HAP-1 (cell line): ENCODE measurements around the gene TMX3.
A peak's percentile ranks its signal among the peaks of the same experiment; 100 is the strongest.

ENCODE experiments used
- DNase-seq, 2 experiments: peaks; one replicate each; pipeline ENCODE4 v3.0.0-alpha.2; 2016 to 2020; ENCODE audit warnings: low spot score in 2 of 2
- H3K27me3 ChIP-seq: fragments of 250-450 bp; sonication (Bioruptor Pico); 2 replicates; pipeline ENCODE4 v1.5.1; 2020; ENCODE audit warnings: low read depth, mild to moderate bottlenecking, moderate library complexity
- H3K36me3 ChIP-seq: fragments of 250-450 bp; sonication (Bioruptor Pico); replicated peaks from 2 replicates; pipeline ENCODE4 v1.5.1; 2020; ENCODE audit warnings: mild to moderate bottlenecking
- H3K4me1 ChIP-seq: fragments of 250-450 bp; sonication (Bioruptor Pico); 2 replicates; pipeline ENCODE4 v1.5.1; 2020; ENCODE audit warnings: mild to moderate bottlenecking
- H3K4me3 ChIP-seq: fragments of 250-450 bp; sonication (Bioruptor Pico); 2 replicates; pipeline ENCODE4 v1.5.1; 2020; ENCODE audit warnings: mild to moderate bottlenecking, moderate library complexity
- H3K9me3 ChIP-seq: fragments of 250-450 bp; sonication (Bioruptor Pico); 2 replicates; pipeline ENCODE4 v1.5.1; 2020; ENCODE audit warnings: mild to moderate bottlenecking, moderate library complexity
- in situ Hi-C: fragments of 300-500 bp; cut with MboI; formaldehyde crosslinking; loops from 3 replicates; pipeline ENCODE4 v1.14.3; 2020; ENCODE audit warnings: low sequenced_read_pairs, inconsistent platforms, mixed read lengths

Gene TMX3

GRCh38 chr18:68714712-68715496 is at the start of gene TMX3:
Gene TMX3 (minus strand): TSS chr18:68715108. CDS start chr18:68714981, 127 bp downstream.
- peak within 1 kb of the TSS; percentile 83 for H3K4me3 ChIP-seq
- no peaks in the 10 kb centered on the region for H3K27me3 ChIP-seq
- peaks cover 4% of the 10 kb centered on the region for H3K4me1 ChIP-seq
- DNase-seq = peak; percentile 92 to 94
- peaks cover 23% of the 10 kb centered on the region for H3K36me3 ChIP-seq
- H3K9me3 ChIP-seq = no peaks in the 10 kb centered on the region
- in situ Hi-C loops = no loop called here

GRCh38 chr18:68764016-68764415 is 49.1 kb upstream of the TMX3 start:
- in situ Hi-C loops = no loop called here
- Histone ChIP-seq H3K27me3 (no peaks in the 10 kb centered on the region), H3K9me3 (no peaks in the 10 kb centered on the region), H3K4me1 (peaks cover 10% of the 10 kb centered on the region), H3K36me3 (no peaks in the 10 kb centered on the region), H3K4me3 (no peak overlapping the region)
- DNase-seq = no peak

- peak in 1 of 2 experiments; percentile 10 for DNase-seq
- no peak overlapping the region for H3K4me3 ChIP-seq
- in situ Hi-C loops = no loop called here
Measured at GRCh38 chr18:68763083-68763482, 48.2 kb upstream of the TMX3 start.

GRCh38 chr18:68759308-68759707 is 44.4 kb upstream of the TMX3 start:
- no peaks in the 10 kb centered on the region for H3K36me3 ChIP-seq
- peaks cover 10% of the 10 kb centered on the region for H3K4me1 ChIP-seq
- H3K27me3 ChIP-seq = no peaks in the 10 kb centered on the region
- DNase-seq = no peak
- in situ Hi-C loops = no loop called here
- no peaks in the 10 kb centered on the region for H3K9me3 ChIP-seq
- no peak overlapping the region for H3K4me3 ChIP-seq

More at GRCh38 chr18:68763083-68763482, 48.2 kb upstream of the TMX3 start:
- no peaks in the 10 kb centered on the region for H3K27me3 ChIP-seq
- peaks cover 10% of the 10 kb centered on the region for H3K4me1 ChIP-seq
- no peaks in the 10 kb centered on the region for H3K9me3 ChIP-seq
- H3K36me3 ChIP-seq = no peaks in the 10 kb centered on the region

GRCh38 chr18:68757126-68757525 is 42.2 kb upstream of the TMX3 start:
- H3K36me3 ChIP-seq = no peaks in the 10 kb centered on the region
- in situ Hi-C loops = no loop called here
- no peaks in the 10 kb centered on the region for H3K27me3 ChIP-seq
- H3K4me1 ChIP-seq = no peaks in the 10 kb centered on the region
- DNase-seq = no peak
- H3K9me3 ChIP-seq = no peaks in the 10 kb centered on the region
- H3K4me3 ChIP-seq = no peak overlapping the region

GRCh38 chr18:68742206-68742605 is 27.3 kb upstream of the TMX3 start:
- peaks cover 3% of the 10 kb centered on the region for H3K4me1 ChIP-seq
- no peak for DNase-seq
- no peak overlapping the region for H3K4me3 ChIP-seq
- no peaks in the 10 kb centered on the region for H3K36me3 ChIP-seq
- H3K27me3 ChIP-seq = no peaks in the 10 kb centered on the region
- in situ Hi-C loops = loop anchor here (25.0 kb wide), 1 partner anchor 1530 kb away; no protein-coding TSS in a partner anchor
- no peaks in the 10 kb centered on the region for H3K9me3 ChIP-seq

GRCh38 chr18:68740966-68741365 is 26.1 kb upstream of the TMX3 start:
- H3K4me1 ChIP-seq = peaks cover 3% of the 10 kb centered on the region
- in situ Hi-C loops = loop anchor here (25.0 kb wide), 1 partner anchor 1529 kb away; no protein-coding TSS in a partner anchor
- no peak for DNase-seq

GRCh38 chr18:68739462-68739861 is 24.6 kb upstream of the TMX3 start:
- no peak for DNase-seq
- H3K36me3 ChIP-seq = no peaks in the 10 kb centered on the region
- H3K4me1 ChIP-seq = no peaks in the 10 kb centered on the region
- H3K9me3 ChIP-seq = no peaks in the 10 kb centered on the region
- in situ Hi-C loops = loop anchor here (25.0 kb wide), 1 partner anchor 1527 kb away; no protein-coding TSS in a partner anchor
- no peaks in the 10 kb centered on the region for H3K27me3 ChIP-seq
- H3K4me3 ChIP-seq = no peak overlapping the region

More at GRCh38 chr18:68740966-68741365, 26.1 kb upstream of the TMX3 start:
- Histone ChIP-seq H3K36me3 (no peaks in the 10 kb centered on the region), H3K9me3 (no peaks in the 10 kb centered on the region), H3K27me3 (no peaks in the 10 kb centered on the region), H3K4me3 (no peak overlapping the region)

- in situ Hi-C loops = loop anchor here (25.0 kb wide), 1 partner anchor 1526 kb away; no protein-coding TSS in a partner anchor
Measured at GRCh38 chr18:68738564-68738963, 23.7 kb upstream of the TMX3 start.

GRCh38 chr18:68735483-68736343 is 20.8 kb upstream of the TMX3 start:
- H3K27me3 ChIP-seq = no peaks in the 10 kb centered on the region
- H3K4me3 ChIP-seq = no peak overlapping the region
- no peaks in the 10 kb centered on the region for H3K36me3 ChIP-seq
- no peaks in the 10 kb centered on the region for H3K9me3 ChIP-seq
- DNase-seq = peak in 1 of 2 experiments; percentile 64
- in situ Hi-C loops = loop anchor here (25.0 kb wide), 1 partner anchor 1523 kb away; no protein-coding TSS in a partner anchor
- no peaks in the 10 kb centered on the region for H3K4me1 ChIP-seq

More at GRCh38 chr18:68738564-68738963, 23.7 kb upstream of the TMX3 start:
- Histone ChIP-seq H3K27me3 (no peaks in the 10 kb centered on the region), H3K36me3 (no peaks in the 10 kb centered on the region), H3K4me3 (no peak overlapping the region), H3K9me3 (no peaks in the 10 kb centered on the region), H3K4me1 (no peaks in the 10 kb centered on the region)
- no peak for DNase-seq

- Histone ChIP-seq H3K27me3 (no peaks in the 10 kb centered on the region), H3K36me3 (no peaks in the 10 kb centered on the region), H3K9me3 (no peaks in the 10 kb centered on the region), H3K4me3 (no peak overlapping the region), H3K4me1 (no peaks in the 10 kb centered on the region)
- in situ Hi-C loops = loop anchor here (25.0 kb wide), 1 partner anchor 1522 kb away; no protein-coding TSS in a partner anchor
- no peak for DNase-seq
Measured at GRCh38 chr18:68734308-68734707, 19.4 kb upstream of the TMX3 start.

GRCh38 chr18:68733707-68734106 is 18.8 kb upstream of the TMX3 start:
- H3K36me3 ChIP-seq = no peaks in the 10 kb centered on the region
- no peak overlapping the region for H3K4me3 ChIP-seq
- no peak for DNase-seq
- H3K27me3 ChIP-seq = no peaks in the 10 kb centered on the region
- no peaks in the 10 kb centered on the region for H3K4me1 ChIP-seq
- in situ Hi-C loops = loop anchor here (25.0 kb wide), 1 partner anchor 1521 kb away; no protein-coding TSS in a partner anchor
- no peaks in the 10 kb centered on the region for H3K9me3 ChIP-seq

- Histone ChIP-seq H3K9me3 (no peaks in the 10 kb centered on the region), H3K36me3 (no peaks in the 10 kb centered on the region), H3K4me1 (no peaks in the 10 kb centered on the region), H3K27me3 (no peaks in the 10 kb centered on the region), H3K4me3 (no peak overlapping the region)
- in situ Hi-C loops = loop anchor here (25.0 kb wide), 1 partner anchor 1516 kb away; no protein-coding TSS in a partner anchor
- no peak for DNase-seq
Measured at GRCh38 chr18:68728081-68728700, 13.3 kb upstream of the TMX3 start.
